ENCODE results near the gene INPP4B. TPM values are rescaled to one million over a fixed set of nuclear protein-coding genes. Genes with fewer than 3 reads are reported as not detected.

The INPP4B gene
- total RNA-seq, 1 donor from 2014 or later = 1.3 TPM

- DNase-seq (ENCODE audit: low read depth, low spot score) = no peak
Observed at GRCh38 chr4:142741995-142742394, 104.1 kb downstream of the INPP4B start.

GRCh38 chr4:142728233-142728632 is 117.9 kb downstream of the INPP4B start:
- DNase-seq (ENCODE audit: low read depth, low spot score) = no peak

GRCh38 chr4:142727149-142727548 is 119.0 kb downstream of the INPP4B start:
- no peak for DNase-seq (ENCODE audit: low read depth, low spot score)

- no peak for DNase-seq (ENCODE audit: low read depth, low spot score)
Observed at GRCh38 chr4:142725886-142726285, 120.2 kb downstream of the INPP4B start.

- DNase-seq (ENCODE audit: low read depth, low spot score) = no peak
Observed at GRCh38 chr4:142721187-142721586, 124.9 kb downstream of the INPP4B start.

GRCh38 chr4:142719854-142720541 is 126.1 kb downstream of the INPP4B start:
- no peak for DNase-seq (ENCODE audit: low read depth, low spot score)

- no peak for DNase-seq (ENCODE audit: low read depth, low spot score)
Observed at GRCh38 chr4:142718981-142719380, 127.1 kb downstream of the INPP4B start.

GRCh38 chr4:142715727-142716126 is 130.4 kb downstream of the INPP4B start:
- DNase-seq (ENCODE audit: low read depth, low spot score) = no peak

GRCh38 chr4:142713282-142714030 is 132.6 kb downstream of the INPP4B start:
- no peak for DNase-seq (ENCODE audit: low read depth, low spot score)

GRCh38 chr4:142708231-142708630 is 137.9 kb downstream of the INPP4B start:
- DNase-seq (ENCODE audit: low read depth, low spot score) = no peak

- DNase-seq (ENCODE audit: low read depth, low spot score) = no peak
Observed at GRCh38 chr4:142707401-142707800, 138.7 kb downstream of the INPP4B start.

GRCh38 chr4:142706381-142706780 is 139.7 kb downstream of the INPP4B start:
- no peak for DNase-seq (ENCODE audit: low read depth, low spot score)

GRCh38 chr4:142705820-142706219 is 140.3 kb downstream of the INPP4B start:
- DNase-seq (ENCODE audit: low read depth, low spot score) = no peak

GRCh38 chr4:142703694-142704309 is 142.3 kb downstream of the INPP4B start:
- DNase-seq (ENCODE audit: low read depth, low spot score) = no peak

- no peak for DNase-seq (ENCODE audit: low read depth, low spot score)
Observed at GRCh38 chr4:142701017-142701416, 145.1 kb downstream of the INPP4B start.

- no peak for DNase-seq (ENCODE audit: low read depth, low spot score)
Observed at GRCh38 chr4:142700531-142700930, 145.6 kb downstream of the INPP4B start.

- DNase-seq (ENCODE audit: low read depth, low spot score) = no peak
Observed at GRCh38 chr4:142698552-142698951, 147.5 kb downstream of the INPP4B start.

GRCh38 chr4:142697928-142698327 is 148.2 kb downstream of the INPP4B start:
- no peak for DNase-seq (ENCODE audit: low read depth, low spot score)

- no peak for DNase-seq (ENCODE audit: low read depth, low spot score)
Observed at GRCh38 chr4:142697320-142697719, 148.8 kb downstream of the INPP4B start.

- no peak for DNase-seq (ENCODE audit: low read depth, low spot score)
Observed at GRCh38 chr4:142696334-142697122, 149.6 kb downstream of the INPP4B start.

- DNase-seq (ENCODE audit: low read depth, low spot score) = no peak
Observed at GRCh38 chr4:142690406-142691163, 155.5 kb downstream of the INPP4B start.
